AG04449 (cell line): ENCODE results near the gene HK3.
"Not testable (repeated sequence)": the region's sequence is repeated elsewhere in the genome, so short reads cannot be mapped to it uniquely, and the experiment has no call there.

ENCODE experiments used
- CTCF ChIA-PET: fragments of 350-600 bp; formaldehyde crosslinking; extraction: SDS; loops from one replicate; lab custom pipeline; 2021; ENCODE audit warnings: antibody characterized with exemption; lab: Yijun Ruan, JAX
- POLR2A ChIA-PET: fragments of 400-600, 350-600 bp; formaldehyde crosslinking; extraction: SDS; loops from one replicate; lab custom pipeline; 2020; ENCODE audit warnings: antibody characterized with exemption, inconsistent platforms; lab: Yijun Ruan, JAX
- DNase-seq: peaks from one replicate; pipeline ENCODE4 v3.0.0-alpha.2; 2010; ENCODE audit warnings: low read depth, low spot score
- H3K4me3 ChIP-seq: 2 replicates; pipeline ENCODE4 v1.5.1; 2011; ENCODE audit warnings: low read depth, mild to moderate bottlenecking, control low read depth, low read length
- TF ChIP-seq, protein P1 (sequence below): IDR thresholded peaks from one replicate; pipeline ENCODE4 v1.5.1; 2011; ENCODE audit warnings: mild to moderate bottlenecking, moderate library complexity, low read length, control low read depth, inconsistent platforms; ENCODE audit not compliant: insufficient read depth; ENCODE audit errors: missing control alignments

The HK3 gene

DNA sequence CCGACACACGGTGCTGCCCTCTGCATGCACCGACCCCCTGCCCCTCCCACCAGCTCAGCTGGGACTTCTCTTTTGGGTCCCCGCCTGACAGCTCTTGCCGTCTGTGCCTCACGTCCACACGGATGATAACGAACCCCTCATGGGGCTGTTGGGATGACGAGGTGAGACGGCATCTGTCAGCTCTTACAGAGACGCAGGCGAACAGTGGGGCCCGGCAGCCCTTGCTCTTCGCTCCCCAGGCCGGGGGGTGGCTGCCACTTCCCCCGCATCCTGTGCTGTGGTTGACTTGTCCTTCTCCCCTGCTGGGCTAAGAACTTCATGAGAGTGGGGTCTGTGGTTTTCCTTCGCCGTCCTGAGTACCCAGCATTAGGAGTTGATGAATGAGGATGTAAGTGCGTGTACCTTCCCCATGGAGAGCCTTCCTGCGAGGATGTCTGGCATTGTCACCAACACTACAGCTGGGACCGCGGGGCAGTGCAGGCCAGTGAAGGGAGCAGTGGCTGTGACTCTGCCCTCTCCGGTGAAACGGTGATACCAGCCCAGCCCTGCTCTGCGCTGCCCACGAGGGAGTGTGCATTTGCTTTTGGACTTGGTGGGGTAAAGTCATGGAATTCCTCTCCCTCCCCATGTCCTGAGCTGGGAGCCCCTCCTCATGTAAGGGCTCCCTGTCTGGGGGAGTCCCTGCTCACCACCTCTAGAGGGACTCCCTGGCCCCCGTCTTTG is 23.2 kb downstream of the HK3 start:
- DNase-seq, result no peak
- no peak overlapping the region for H3K4me3 ChIP-seq
- CTCF ChIA-PET, result no interaction called here
- TF ChIP-seq, protein P1, sequence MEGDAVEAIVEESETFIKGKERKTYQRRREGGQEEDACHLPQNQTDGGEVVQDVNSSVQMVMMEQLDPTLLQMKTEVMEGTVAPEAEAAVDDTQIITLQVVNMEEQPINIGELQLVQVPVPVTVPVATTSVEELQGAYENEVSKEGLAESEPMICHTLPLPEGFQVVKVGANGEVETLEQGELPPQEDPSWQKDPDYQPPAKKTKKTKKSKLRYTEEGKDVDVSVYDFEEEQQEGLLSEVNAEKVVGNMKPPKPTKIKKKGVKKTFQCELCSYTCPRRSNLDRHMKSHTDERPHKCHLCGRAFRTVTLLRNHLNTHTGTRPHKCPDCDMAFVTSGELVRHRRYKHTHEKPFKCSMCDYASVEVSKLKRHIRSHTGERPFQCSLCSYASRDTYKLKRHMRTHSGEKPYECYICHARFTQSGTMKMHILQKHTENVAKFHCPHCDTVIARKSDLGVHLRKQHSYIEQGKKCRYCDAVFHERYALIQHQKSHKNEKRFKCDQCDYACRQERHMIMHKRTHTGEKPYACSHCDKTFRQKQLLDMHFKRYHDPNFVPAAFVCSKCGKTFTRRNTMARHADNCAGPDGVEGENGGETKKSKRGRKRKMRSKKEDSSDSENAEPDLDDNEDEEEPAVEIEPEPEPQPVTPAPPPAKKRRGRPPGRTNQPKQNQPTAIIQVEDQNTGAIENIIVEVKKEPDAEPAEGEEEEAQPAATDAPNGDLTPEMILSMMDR, result no peak
- POLR2A ChIA-PET, result interaction anchor here (0.6 kb wide), 1 partner anchor 246 kb away, joined by 3 read pairs; the partner anchor contains the start of genes EIF4E1B and SNCB

GRCh38 chr5:176875014-176875550 is 24.1 kb downstream of the HK3 start:
- no peak for DNase-seq
- ChIA-PET POLR2A (interaction anchor here (0.6 kb wide), 1 partner anchor 245 kb away, joined by 3 read pairs; the partner anchor contains the start of genes EIF4E1B and SNCB), CTCF (no interaction called here)
- TF ChIP-seq, protein P1, result no peak
- no peak overlapping the region for H3K4me3 ChIP-seq

GRCh38 chr5:176874198-176874780 is 24.9 kb downstream of the HK3 start:
- no peak for DNase-seq
- TF ChIP-seq, protein P1, result no peak
- no peak overlapping the region for H3K4me3 ChIP-seq
- POLR2A ChIA-PET, result no interaction called here
- CTCF ChIA-PET, result interaction anchor here (1.5 kb wide), 1 partner anchor 11 kb away, joined by 3 read pairs; no protein-coding TSS in a partner anchor

DNA sequence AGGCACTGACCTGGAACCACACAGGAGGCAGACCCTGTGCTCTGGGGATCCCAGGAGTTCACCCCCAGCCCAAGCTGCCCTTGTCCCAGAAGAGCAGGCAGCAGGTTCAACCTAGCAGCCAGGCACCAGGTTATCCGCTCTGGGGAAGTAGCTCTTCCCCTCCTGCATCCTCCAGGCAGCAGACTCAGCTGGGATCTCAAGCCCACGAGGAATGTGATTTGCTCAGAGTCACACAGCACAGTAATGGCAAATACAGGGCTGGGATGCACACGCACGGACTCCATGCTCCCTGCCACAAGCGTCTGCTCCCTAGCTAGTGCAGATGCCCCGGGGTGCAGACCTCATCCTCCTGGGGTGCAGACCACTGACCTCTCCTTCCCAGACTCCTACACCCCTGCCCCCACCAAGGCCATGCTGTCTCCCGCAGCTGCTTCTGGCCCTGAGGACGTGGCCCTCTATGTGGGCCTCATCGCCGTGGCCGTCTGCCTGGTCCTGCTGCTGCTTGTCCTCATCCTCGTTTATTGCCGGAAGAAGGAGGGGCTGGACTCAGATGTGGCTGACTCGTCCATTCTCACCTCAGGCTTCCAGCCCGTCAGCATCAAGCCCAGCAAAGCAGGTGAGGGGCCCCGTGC is 25.5 kb downstream of the HK3 start:
- POLR2A ChIA-PET, result no interaction called here

DNA sequence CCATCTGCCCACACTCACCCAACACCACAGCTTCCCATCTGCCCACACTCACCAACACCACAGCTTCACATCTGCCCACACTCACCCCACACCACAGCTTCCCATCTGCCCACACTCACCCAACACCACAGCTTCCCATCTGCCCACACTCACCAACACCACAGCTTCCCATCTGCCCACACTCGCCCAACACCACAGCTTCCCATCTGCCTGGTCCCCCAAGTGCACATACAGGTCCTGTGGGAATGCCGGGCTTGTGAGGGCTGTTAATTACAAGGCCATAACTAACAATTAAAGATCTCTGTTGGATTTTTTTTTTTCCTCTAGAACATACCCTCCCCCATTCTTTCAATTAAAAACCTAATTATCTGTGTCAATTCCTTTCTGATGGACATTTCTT is 26.1 kb downstream of the HK3 start:
- DNase-seq, POLR2A ChIA-PET, H3K4me3 ChIP-seq, CTCF ChIA-PET: not testable (repeated sequence)

More for the DNA sequence above, 25.5 kb downstream of the HK3 start:
- no peak for DNase-seq
- H3K4me3 ChIP-seq, result no peak overlapping the region
- CTCF ChIA-PET, result interaction anchor here (1.5 kb wide), 1 partner anchor 12 kb away, joined by 3 read pairs; no protein-coding TSS in a partner anchor
- TF ChIP-seq, protein P1, result no peak

DNA sequence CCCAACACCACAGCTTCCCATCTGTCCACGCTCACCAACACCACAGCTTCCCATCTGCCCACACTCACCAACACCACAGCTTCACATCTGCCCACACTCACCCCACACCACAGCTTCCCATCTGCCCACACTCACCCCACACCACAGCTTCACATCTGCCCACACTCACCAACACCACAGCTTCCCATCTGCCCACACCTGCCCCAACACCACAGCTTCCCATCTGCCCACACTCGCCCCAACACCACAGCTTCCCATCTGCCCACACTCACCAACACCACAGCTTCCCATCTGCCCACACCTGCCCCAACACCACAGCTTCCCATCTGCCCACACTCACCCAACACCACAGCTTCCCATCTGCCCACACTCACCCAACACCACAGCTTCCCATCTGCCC is 26.6 kb downstream of the HK3 start:
- CTCF ChIA-PET, DNase-seq, H3K4me3 ChIP-seq, POLR2A ChIA-PET: not testable (repeated sequence)

DNA sequence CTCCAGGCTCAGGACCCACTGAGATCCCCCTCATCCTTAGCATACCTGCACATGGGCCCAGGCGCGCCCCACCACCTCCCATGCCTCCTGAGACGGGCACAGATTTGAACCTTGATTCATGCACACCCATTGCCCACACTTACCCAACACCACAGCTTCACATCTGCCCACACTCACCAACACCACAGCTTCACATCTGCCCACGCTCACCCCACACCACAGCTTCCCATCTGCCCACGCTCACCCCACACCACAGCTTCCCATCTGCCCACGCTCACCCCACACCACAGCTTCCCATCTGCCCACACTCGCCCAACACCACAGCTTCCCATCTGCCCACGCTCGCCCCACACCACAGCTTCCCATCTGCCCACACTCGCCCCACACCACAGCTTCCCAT is 28.5 kb downstream of the HK3 start:
- CTCF ChIA-PET, result interaction anchor here (1.5 kb wide), 1 partner anchor 30 kb away, joined by 4 read pairs; no protein-coding TSS in a partner anchor
- DNase-seq, POLR2A ChIA-PET, H3K4me3 ChIP-seq: not testable (repeated sequence)
